Brain microvascular endothelial cell (primary cell): Measurements from ENCODE around the gene VSTM2B.
A peak's percentile ranks its signal among the peaks of the same experiment; 100 is the strongest.

Source experiments
- DNase-seq: peaks from one replicate; pipeline ENCODE4 v3.0.0-alpha.2; 2020
- H3K27ac ChIP-seq: fragments of 250-450 bp; sonication (Bioruptor Pico); 2 replicates; pipeline ENCODE4 v1.5.1; 2020; ENCODE audit warnings: mild to moderate bottlenecking, moderate library complexity
- H3K27me3 ChIP-seq: fragments of 250-450 bp; sonication (Bioruptor Pico); replicated peaks from 2 replicates; pipeline ENCODE4 v1.5.1; 2020; ENCODE audit warnings: mild to moderate bottlenecking
- H3K36me3 ChIP-seq: fragments of 250-450 bp; sonication (Bioruptor Pico); replicated peaks from 2 replicates; pipeline ENCODE4 v1.5.1; 2020; ENCODE audit warnings: mild to moderate bottlenecking
- H3K4me3 ChIP-seq: 2 replicates; pipeline ENCODE4 v1.5.1; 2011; ENCODE audit warnings: low read depth, mild to moderate bottlenecking, control low read depth, low read length, moderate library complexity
- in situ Hi-C: cut with HindIII; loops from 2 replicates; pipeline ENCODE4 v1.10.0; 2017; ENCODE audit warnings: low sequenced_read_pairs, low pct_ligation_motif_present
- TF ChIP-seq, protein P1 (sequence below): IDR thresholded peaks from 2 replicates; pipeline ENCODE4 v1.5.1; 2011; ENCODE audit warnings: low read depth, mild to moderate bottlenecking, moderate library complexity, low read length, control low read depth, inconsistent platforms; ENCODE audit errors: missing control alignments

VSTM2B gene

DNA sequence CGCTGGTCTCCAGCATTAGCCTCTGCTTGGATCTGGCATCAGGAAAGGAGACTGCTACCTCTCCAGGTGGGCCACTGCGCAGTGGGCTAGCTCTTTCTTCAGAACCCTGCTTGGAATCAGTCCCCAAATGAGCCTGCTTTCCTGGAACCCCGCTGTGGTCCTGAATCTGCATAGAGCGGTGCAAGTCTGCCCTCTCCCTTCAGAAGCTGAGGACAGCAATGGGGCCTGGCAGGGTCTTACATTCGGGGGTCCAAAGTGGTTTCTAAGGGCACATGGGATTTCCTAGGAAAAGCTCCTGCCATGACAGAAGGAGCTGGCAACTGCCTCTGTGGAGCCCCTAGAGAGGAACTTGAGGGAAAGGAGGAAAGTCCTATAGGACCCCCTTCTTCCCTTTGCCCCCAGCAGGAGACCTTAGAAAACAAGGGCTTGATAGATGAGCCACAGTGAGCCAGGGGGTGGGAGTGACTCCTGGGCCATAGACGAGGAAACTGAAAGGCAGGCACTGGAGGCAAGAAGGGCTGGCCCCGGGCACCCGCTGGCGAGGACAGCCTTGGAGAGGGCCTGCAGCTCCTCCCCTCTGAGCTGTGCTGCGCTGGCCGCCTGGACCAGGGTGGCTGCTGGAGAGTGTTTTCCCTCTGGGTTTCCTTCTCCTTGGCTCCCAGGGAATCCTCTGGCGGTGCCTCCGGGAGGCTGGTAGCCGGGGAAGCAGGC is 1.4 kb upstream of the VSTM2B start:
- peaks cover 55% of the 10 kb centered on the region for H3K27me3 ChIP-seq
- in situ Hi-C loops, result no loop called here
- H3K36me3 ChIP-seq, result no peaks in the 10 kb centered on the region
- DNase-seq, result no peak
- H3K4me3 ChIP-seq, result no peak overlapping the region
- TF ChIP-seq, protein P1, sequence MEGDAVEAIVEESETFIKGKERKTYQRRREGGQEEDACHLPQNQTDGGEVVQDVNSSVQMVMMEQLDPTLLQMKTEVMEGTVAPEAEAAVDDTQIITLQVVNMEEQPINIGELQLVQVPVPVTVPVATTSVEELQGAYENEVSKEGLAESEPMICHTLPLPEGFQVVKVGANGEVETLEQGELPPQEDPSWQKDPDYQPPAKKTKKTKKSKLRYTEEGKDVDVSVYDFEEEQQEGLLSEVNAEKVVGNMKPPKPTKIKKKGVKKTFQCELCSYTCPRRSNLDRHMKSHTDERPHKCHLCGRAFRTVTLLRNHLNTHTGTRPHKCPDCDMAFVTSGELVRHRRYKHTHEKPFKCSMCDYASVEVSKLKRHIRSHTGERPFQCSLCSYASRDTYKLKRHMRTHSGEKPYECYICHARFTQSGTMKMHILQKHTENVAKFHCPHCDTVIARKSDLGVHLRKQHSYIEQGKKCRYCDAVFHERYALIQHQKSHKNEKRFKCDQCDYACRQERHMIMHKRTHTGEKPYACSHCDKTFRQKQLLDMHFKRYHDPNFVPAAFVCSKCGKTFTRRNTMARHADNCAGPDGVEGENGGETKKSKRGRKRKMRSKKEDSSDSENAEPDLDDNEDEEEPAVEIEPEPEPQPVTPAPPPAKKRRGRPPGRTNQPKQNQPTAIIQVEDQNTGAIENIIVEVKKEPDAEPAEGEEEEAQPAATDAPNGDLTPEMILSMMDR, result no peak
- H3K27ac ChIP-seq, result no peak overlapping the region

DNA sequence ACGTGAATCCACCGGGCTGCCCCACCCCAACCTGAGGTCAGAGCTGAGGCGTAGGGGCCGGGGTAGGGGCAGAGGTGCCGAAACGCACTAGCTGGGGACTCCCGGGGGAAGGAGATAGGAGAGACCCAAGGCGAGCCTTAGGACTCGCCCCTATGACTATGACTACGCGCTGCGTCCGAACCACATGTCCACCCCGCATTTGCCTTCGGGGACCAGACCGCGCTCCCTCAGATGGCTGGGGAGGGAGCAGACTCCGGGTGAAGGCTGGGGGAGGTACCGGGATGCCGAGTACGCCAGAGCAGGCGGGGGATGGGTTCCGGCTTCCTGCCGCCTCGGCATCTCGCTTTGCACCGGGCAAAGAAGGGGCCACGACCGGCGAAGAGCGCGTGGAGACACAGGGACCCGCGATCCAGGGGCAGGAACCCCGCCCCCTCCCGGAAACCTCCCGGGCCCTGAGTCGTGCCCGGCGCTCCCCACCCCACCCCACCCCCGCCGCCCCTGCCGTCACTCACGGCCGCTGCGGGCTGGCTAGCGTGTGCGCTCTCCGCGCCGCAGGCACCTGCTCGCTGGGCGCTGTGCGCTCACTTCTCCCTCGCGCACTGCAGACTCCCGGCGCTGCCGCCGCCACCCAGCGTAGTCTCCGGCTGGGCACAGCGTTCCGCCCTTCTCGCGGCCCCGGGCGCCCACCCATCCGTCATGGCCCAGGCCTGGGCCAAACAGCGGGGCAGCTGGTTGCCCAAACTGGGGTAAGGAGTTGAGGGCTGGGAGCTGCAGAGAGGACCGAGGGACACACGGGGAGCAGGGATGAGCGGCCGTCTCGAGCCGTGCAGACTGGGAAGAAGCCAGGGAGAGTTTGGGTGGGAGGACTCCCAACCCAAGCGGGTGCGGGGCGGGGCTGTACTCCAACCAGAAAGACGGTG is 622 bp upstream of the VSTM2B start:
- TF ChIP-seq, protein P1, result no peak
- DNase-seq, result no peak
- Histone ChIP-seq H3K27ac (no peak overlapping the region), H3K27me3 (peaks cover 63% of the 10 kb centered on the region), H3K36me3 (no peaks in the 10 kb centered on the region), H3K4me3 (no peak overlapping the region)
- in situ Hi-C loops, result no loop called here

DNA sequence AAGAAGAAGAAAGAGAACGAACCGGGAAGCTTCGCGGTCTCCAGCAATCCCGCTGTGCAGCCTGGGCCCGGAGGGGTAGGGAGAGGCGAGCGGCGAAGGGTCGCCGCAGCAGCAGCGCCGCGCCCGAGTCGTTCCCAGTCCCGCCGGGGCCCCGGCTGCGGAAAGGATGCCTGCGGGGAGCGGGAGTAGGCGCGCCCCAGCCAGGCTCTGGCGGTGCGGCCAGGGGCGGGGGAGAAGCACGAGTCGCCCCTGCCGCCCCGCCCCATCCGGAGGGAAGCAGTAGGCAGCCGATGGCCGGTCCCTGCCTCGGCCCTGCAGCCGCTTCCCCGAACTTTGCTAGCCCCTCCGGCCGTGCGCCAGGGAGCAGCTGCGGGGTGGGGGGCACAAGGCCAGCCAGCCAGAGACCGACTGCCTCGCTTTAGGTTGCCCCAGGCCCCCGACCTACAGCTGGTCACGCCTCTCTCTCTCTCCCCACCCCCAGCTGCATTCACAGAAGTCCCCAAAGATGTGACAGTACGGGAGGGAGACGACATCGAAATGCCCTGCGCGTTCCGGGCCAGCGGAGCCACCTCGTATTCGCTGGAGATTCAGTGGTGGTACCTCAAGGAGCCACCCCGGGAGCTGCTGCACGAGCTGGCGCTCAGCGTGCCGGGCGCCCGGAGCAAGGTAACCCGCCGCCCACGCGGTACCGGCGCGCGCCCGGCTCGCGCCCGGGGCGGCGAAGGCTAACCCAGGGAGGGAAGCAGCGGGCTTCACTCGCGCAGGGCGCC is 1.1 kb downstream of the VSTM2B start:
- Histone ChIP-seq H3K4me3 (no peak overlapping the region), H3K36me3 (no peaks in the 10 kb centered on the region), H3K27ac (no peak overlapping the region), H3K27me3 (peaks cover 74% of the 10 kb centered on the region)
- no peak for DNase-seq
- in situ Hi-C loops, result no loop called here
- TF ChIP-seq, protein P1, result no peak

DNA sequence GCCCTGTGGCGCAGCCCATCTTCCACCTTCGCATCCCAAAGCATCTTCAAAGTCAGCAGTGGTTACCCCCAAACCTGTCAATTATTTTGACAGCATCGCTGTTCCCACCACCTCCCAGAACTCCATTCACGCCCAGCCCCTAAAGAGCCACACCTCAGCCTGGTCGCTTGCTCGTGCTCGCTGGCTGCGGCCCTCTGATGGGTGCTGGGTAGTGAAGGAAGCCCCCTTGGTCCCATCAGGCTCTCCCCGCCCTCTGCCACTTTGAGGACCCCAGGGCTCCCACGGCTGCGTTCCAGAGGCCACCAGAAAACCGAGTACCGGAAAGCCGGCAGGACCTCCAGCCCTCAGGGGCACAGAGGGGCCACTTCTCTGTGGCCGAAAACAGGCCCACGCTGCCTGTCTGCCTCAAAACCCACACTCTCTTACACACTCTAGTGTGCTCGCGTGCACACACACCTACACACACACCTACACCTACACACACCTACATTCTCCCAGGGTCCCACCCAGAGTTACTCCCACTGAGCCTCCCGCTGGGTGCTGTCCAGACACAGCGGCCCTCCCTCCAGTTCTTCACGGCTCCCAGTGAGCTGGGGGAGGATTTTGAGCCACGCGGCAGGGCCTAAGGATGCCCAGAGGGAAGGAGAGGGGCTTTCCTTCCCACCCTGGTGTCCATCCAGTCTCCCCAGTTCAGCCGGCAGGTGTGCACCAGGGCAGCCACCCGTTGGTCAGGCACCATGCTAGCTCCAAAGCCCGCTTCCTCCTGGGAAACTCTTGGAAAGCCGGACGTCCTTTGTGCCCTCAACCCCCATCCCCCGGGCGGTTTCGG is 1.9 kb downstream of the VSTM2B start:
- TF ChIP-seq, protein P1, result no peak
- in situ Hi-C loops, result no loop called here
- no peak for DNase-seq
- H3K4me3 ChIP-seq, result no peak overlapping the region
- H3K36me3 ChIP-seq, result no peaks in the 10 kb centered on the region
- H3K27ac ChIP-seq, result no peak overlapping the region
- H3K27me3 ChIP-seq, result peaks cover 74% of the 10 kb centered on the region

DNA sequence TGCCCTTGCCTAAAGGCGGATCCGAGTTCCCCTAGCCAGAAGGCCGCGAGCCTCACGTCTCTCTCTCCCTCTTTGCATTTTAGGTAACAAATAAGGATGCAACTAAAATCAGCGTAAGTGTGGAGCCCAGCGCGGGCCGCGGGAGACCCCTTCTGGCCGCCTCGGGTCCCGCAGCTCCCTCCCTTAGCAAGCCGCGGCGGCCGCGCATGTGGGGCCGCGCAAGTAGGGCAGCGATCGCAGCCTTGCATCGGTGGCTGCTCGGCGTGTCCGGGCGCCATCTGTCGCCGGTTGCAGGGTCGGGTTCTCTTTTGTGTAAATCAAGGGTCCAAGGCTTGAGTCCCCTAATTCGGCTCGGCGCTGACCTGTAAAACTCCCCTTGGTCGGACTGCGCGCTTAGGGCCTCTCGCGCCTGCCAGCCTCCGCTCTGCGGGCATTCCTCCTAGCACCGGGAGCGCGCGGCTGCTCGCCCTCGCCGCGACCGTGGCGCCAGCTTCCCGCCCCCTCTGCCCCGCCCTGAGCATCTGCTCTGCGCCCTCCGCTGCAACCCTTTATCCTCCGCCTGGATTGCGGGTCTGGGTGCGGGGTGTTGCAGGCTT is 2.7 kb downstream of the VSTM2B start:
- TF ChIP-seq, protein P1, result peak; percentile 77
- Histone ChIP-seq H3K27ac (no peak overlapping the region), H3K27me3 (peaks cover 72% of the 10 kb centered on the region), H3K36me3 (no peaks in the 10 kb centered on the region), H3K4me3 (peak overlapping the region; percentile 15)
- in situ Hi-C loops, result no loop called here
- peak; percentile 47 for DNase-seq
